Mesodermal cell (in vitro differentiated cells): ENCODE data around the gene TMEFF2. TPM values are rescaled to one million over a fixed set of nuclear protein-coding genes. Genes with fewer than 3 reads are reported as not detected.
A peak's percentile ranks its signal among the peaks of the same experiment; 100 is the strongest.

Experiments used
- H3K27ac ChIP-seq: 2 replicates; pipeline ENCODE4 v1.7.0; 2013; ENCODE audit warnings: mild to moderate bottlenecking, low read depth, low read length, moderate library complexity; ENCODE audit not compliant: severe bottlenecking
- H3K36me3 ChIP-seq: 2 replicates; pipeline ENCODE4 v1.7.1; 2013; ENCODE audit warnings: mild to moderate bottlenecking, low read length, moderate library complexity; ENCODE audit not compliant: control insufficient read depth, insufficient read depth
- H3K4me1 ChIP-seq: one replicate; pipeline ENCODE4 v1.7.1; 2013; ENCODE audit warnings: mild to moderate bottlenecking, low read length; ENCODE audit not compliant: insufficient read depth, control insufficient read depth, poor library complexity, severe bottlenecking
- H3K4me3 ChIP-seq: 2 replicates; pipeline ENCODE4 v1.7.0; 2013; ENCODE audit warnings: low read length, control low read depth, mild to moderate bottlenecking; ENCODE audit not compliant: insufficient read depth, poor library complexity, severe bottlenecking; ENCODE audit errors: extremely low read depth
- H3K9me3 ChIP-seq: 2 replicates; pipeline ENCODE4 v1.7.1; 2013; ENCODE audit warnings: mild to moderate bottlenecking, low read length, moderate library complexity; ENCODE audit not compliant: control insufficient read depth
- WGBS, 2 experiments: methylation state at CpG; one replicate each; pipeline ENCODE4 v1.1.5; 2013; ENCODE audit warnings: missing lambda C conversion rate in 2 of 2; ENCODE audit not compliant: insufficient coverage in 2 of 2; 5-methylcytosine and 5-hydroxymethylcytosine counted together
- polyA plus RNA-seq, 2 experiments: library from polyadenylated mRNA; stranded (reverse); fragments of 50-300 nt; gene quantifications; one replicate each; pipeline ENCODE4 v1.2.3, GENCODE V29; 2013

The TMEFF2 gene, protein sequence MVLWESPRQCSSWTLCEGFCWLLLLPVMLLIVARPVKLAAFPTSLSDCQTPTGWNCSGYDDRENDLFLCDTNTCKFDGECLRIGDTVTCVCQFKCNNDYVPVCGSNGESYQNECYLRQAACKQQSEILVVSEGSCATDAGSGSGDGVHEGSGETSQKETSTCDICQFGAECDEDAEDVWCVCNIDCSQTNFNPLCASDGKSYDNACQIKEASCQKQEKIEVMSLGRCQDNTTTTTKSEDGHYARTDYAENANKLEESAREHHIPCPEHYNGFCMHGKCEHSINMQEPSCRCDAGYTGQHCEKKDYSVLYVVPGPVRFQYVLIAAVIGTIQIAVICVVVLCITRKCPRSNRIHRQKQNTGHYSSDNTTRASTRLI
- polyA plus RNA-seq (2013, experiment 1 of 2) = 0.55 TPM
- polyA plus RNA-seq (2013, experiment 2 of 2) = 0.61 TPM

DNA sequence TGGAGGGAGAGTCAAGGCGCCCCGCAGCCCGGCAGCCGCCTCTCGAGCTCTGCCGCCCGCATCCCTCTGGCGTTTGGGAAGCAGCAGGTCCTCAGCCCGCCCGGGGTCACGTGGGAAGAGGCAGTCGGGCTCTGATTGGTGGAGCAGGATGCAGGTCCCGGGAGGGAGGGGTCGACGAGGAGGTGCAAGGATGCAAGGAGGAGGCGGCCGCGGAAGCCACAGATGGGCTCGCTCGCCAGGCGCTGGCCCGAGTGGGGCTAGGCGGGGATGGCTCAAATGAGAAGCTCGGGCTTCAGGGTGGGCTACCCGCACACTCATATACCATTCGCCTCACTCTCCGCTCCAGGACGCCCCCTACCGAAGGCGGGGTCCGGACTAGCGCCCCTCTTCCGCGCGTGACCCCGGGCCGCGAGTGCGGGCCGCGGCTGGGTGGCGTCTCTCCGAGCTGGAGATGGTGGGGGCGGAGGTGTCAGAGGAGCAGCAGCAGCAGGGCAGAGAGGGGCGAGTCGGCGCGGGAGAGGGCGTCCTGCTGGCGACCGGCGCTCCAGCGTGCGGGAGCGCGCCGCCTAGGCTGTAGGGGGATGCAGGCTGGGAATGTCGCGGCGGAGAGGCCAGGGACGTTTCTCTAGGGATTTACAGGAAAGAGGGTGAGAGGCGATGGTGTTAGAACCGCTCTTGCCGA lies at the start of gene TMEFF2:
TMEFF2 (minus strand) TSS at position 68 of the 682 bp plus-strand sequence. CDS start 409 bp downstream, outside the sequence.
- Histone ChIP-seq H3K4me1 (peaks cover 5% of the 10 kb centered on the region), H3K4me3 (peak within 1 kb of the TSS; percentile 43), H3K27ac (no peak within 1 kb of the TSS), H3K36me3 (no peaks in the 10 kb centered on the region), H3K9me3 (no peaks in the 10 kb centered on the region)
- 1% methylated on average over 29 to 34 of the region's 64 CpGs for WGBS, 2 experiments

DNA sequence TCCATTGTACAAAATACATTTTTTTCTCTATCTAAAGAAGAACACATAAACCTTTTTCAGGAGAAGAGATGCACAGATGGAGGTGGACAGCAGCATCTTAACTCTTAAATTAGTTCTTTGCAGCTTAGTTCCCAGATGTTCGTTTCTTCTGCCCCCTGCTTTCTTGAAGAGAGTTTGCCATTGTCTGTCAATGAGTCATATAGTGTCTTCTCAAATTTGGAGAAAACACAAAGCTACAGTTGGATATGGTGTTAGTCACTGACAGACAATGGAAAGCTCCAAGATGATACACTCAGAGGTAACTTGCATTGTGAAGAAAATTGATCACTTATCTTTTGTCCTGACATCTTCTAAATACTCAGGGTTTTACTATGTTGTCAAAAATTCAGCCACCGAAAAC lies 48.8 kb upstream of the TMEFF2 start:
- Histone ChIP-seq H3K4me1 (no peaks in the 10 kb centered on the region), H3K4me3 (no peak overlapping the region), H3K27ac (no peak overlapping the region), H3K9me3 (no peaks in the 10 kb centered on the region), H3K36me3 (no peaks in the 10 kb centered on the region)
- WGBS, 2 experiments = 20 to 60% methylated on average over 1 of the region's 2 CpGs

DNA sequence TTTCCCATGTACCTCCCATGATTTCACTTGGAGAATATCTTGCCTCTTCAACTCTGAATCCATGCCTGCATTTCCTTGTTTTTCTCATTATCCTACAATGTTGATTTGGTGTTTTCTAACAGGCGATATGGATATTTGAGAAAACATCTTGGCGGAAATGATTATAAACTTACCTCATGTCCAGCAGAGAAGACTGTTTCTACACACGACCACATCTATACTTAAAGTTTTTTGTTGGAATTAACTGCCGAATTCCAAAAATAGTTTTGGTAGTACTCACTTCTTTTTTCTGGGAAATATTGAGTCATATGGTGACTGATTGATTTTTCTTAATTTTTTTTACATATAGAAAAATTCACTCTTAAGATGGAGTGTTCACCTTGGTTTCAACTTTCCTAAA lies 41.4 kb upstream of the TMEFF2 start:
- Histone ChIP-seq H3K4me1 (no peaks in the 10 kb centered on the region), H3K27ac (no peak overlapping the region), H3K4me3 (no peak overlapping the region), H3K36me3 (no peaks in the 10 kb centered on the region), H3K9me3 (no peaks in the 10 kb centered on the region)
- no CpG with 5 or more reads among the region's 4 CpGs for WGBS, 2 experiments

DNA sequence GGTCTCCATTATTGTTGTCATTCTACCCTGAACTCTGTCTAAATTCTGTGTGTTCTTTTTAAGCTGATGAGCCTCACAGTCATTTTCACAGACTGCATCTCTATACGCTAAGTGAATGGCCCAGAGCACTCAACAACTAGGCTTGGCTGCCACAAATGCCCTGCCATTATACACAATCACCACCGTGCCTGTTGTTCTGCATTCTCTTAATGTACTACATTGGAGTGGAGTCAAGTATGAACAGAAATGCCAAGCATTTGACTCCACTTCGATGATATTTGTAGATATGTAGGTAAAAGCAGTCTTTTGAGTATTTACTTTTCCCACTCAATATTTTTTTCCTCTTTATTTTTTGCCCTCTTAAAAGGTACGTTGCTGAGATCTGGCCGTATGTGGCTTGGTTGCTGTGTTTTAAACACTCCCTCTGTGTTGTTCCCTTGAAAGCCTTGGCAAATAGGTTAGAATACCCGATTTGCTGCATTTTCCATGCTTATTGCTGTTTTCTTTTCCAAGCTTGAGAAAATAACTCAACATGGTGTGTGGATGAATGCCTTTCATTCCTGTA lies 36.2 kb upstream of the TMEFF2 start:
- Histone ChIP-seq H3K9me3 (no peaks in the 10 kb centered on the region), H3K36me3 (no peaks in the 10 kb centered on the region), H3K4me3 (no peak overlapping the region), H3K27ac (no peak overlapping the region), H3K4me1 (no peaks in the 10 kb centered on the region)
- 60 to 100% methylated on average over 1 of the region's 6 CpGs for WGBS, 2 experiments

DNA sequence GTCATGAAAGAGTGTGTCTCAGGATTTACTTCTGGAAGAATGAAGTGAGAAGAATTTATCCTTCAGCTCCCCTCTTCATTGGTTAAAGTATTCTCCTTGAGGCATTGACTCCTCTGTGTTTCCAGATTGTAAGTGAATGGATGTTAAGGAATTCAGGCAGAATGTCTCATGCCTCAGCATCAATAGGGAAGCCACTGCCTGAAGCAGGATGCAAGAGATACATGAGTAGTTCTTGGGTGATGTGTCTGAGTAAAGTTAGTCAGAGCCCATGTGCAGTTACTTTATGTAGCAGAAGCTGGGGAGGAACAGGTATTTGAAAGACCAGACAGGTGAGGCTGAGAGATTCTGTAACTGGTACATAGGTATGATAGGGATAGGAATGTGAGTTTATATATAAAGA lies 34.0 kb upstream of the TMEFF2 start:
- H3K4me1 ChIP-seq = no peaks in the 10 kb centered on the region
- H3K27ac ChIP-seq = no peak overlapping the region
- H3K9me3 ChIP-seq = no peaks in the 10 kb centered on the region
- no peaks in the 10 kb centered on the region for H3K36me3 ChIP-seq
- no peak overlapping the region for H3K4me3 ChIP-seq

DNA sequence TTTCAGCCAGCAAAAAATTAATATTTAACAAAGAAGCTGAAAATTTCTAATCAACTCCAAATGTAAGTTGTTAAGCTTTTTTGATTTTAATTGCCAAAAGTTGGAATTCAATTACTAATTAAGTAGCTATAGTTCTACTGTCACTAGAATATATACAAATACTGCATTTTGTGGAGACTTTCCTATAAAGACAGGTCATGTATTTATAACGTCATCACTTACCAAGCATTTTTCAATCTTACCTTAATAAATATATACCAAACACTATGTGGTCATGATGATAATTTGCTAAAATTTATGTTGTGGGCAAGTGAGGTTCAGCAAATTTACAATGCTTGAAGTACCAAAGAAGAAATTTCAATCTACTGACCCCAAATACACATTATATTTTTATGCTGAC lies 24.2 kb upstream of the TMEFF2 start:
- WGBS, 2 experiments = no CpG with 5 or more reads among the region's 1 CpG
- H3K4me1 ChIP-seq = no peaks in the 10 kb centered on the region
- H3K36me3 ChIP-seq = no peaks in the 10 kb centered on the region
- H3K9me3 ChIP-seq = no peaks in the 10 kb centered on the region
- H3K27ac ChIP-seq = no peak overlapping the region
- no peak overlapping the region for H3K4me3 ChIP-seq

DNA sequence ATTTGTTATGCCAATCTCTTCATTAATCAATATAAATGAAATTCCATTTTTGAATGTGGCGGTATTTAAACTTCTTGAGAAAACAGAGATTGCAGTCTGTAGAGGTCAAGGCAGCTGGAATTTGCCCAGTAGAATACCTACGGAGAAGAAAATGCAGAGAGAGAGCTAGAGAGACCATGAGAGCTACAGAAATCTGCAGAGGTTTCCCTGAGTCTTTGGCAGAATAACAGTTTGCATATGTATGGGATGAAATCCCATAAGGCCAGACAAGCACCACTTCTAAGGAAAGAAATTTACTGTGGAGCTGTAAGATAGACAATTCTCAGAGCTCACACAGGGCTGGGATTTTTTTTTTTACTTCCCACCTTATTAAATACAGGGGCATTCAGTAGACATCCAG lies 23.6 kb upstream of the TMEFF2 start:
- Histone ChIP-seq H3K4me1 (no peaks in the 10 kb centered on the region), H3K36me3 (no peaks in the 10 kb centered on the region), H3K4me3 (no peak overlapping the region), H3K27ac (no peak overlapping the region), H3K9me3 (no peaks in the 10 kb centered on the region)
- WGBS, 2 experiments = 86% methylated on average over 1 of the region's 2 CpGs; no CpG with 5 or more reads in 1 of the 2 experiments

DNA sequence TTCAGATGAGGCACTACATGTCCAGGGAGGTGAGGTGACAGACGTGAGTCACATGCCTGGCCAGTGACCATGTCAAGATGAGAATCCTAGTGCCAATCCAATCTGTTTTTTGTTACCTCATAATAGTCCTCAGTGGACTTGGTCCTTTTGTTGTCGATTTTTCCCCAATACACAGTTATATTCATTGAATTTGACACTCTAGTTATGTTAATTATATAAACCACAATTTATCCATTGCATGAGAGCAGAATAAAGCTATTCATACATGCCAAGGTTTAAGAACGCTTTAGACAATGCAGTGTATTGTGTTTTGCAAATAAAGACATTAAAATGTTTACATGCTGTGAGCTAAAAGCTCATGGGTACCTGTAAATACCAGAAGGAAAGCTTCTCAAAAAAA lies 21.6 kb upstream of the TMEFF2 start:
- Histone ChIP-seq H3K27ac (no peak overlapping the region), H3K9me3 (no peaks in the 10 kb centered on the region), H3K36me3 (no peaks in the 10 kb centered on the region), H3K4me1 (no peaks in the 10 kb centered on the region), H3K4me3 (no peak overlapping the region)
- WGBS, 2 experiments = 58 to 83% methylated on average over 1 of the region's 3 CpGs

DNA sequence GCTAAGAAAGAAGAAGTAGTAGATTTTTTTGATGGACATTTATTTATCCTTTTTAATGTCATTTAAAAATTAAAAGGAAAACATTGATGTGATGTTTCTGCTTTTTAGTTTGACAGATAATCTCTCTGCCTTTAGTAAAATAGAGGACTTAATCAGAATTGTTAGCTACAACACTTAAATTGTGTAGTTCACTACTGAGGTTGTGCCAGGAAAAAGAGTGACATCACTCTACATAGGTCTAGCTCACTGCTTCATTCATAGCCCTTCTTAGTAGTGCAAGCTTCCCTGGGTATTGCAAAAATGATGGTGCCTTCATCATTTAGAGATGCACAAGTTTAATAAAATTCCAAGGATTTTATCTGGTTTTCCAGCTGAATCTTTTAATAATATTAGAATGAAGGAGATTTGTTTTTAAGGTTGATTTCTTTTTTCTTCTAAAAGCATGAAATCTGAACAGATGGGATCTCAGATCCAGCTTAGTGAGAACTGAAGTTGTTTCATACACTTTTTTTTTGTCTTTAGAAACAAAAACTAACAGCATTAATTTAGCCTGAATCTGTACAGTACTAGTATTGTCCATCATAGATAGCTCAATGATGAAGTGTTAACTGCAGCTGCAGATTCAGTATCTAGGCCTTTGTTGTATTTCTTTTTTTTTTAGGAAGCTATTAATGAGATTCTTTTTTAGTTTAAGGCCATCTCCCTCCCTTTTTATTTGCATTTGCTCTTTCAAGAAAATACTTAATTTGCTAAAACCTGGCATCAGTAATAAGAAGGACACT lies 20.6 kb upstream of the TMEFF2 start:
- Histone ChIP-seq H3K36me3 (no peaks in the 10 kb centered on the region), H3K4me3 (no peak overlapping the region), H3K9me3 (no peaks in the 10 kb centered on the region), H3K27ac (no peak overlapping the region), H3K4me1 (no peaks in the 10 kb centered on the region)

DNA sequence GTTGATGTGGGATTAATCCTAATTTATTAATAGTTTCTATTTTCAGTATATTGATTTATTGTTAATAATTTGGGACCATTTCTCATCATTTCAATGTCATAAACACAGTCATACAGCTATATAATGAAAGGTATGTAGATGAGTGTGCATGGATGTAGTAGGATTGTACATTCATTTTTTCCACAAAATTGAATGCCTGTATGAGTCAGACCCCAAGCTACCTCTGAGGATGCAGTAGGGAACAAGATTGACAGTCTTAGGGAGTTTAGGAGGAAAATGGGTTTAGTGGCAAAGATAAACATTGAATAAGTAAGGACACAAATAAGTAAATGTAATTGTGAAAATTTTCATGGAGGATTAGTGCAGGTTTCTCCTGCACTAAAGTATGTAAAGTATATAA lies 14.1 kb upstream of the TMEFF2 start:
- no peak overlapping the region for H3K27ac ChIP-seq
- H3K4me3 ChIP-seq = no peak overlapping the region
- H3K9me3 ChIP-seq = no peaks in the 10 kb centered on the region
- H3K36me3 ChIP-seq = no peaks in the 10 kb centered on the region
- no peaks in the 10 kb centered on the region for H3K4me1 ChIP-seq
